ENCODE results near the gene KCNK13. TPM values are rescaled to one million over a fixed set of nuclear protein-coding genes. Genes with fewer than 3 reads are reported as not detected.
"Not testable (repeated sequence)": the region's sequence is repeated elsewhere in the genome, so short reads cannot be mapped to it uniquely, and the experiment has no call there.

KCNK13 gene
- total RNA-seq, 1 donor from 2014 or later = not detected

- intact Hi-C loops (cut with micrococcal nuclease) = loop anchor here (1.0 to 5.0 kb wide), 4 partner anchors 33 to 122 kb away; partner anchors contain the start of gene TDP1
These were observed 669 bp upstream of the KCNK13 start for GRCh38 chr14:90060965-90061684.

GRCh38 chr14:90062127-90062794 is 467 bp downstream of the KCNK13 start:
- intact Hi-C loops (cut with micrococcal nuclease) = loop anchor here (1.0 to 5.0 kb wide), 2 partner anchors 105 to 173 kb away; partner anchors contain the start of gene TDP1

GRCh38 chr14:90062822-90063539 is 1.2 kb downstream of the KCNK13 start:
- intact Hi-C loops (cut with micrococcal nuclease) = loop anchor here (1.0 to 5.0 kb wide), 2 partner anchors 106 to 172 kb away; partner anchors contain the start of gene TDP1

- intact Hi-C loops (cut with micrococcal nuclease) = no loop called here
These were observed 10.6 kb downstream of the KCNK13 start for GRCh38 chr14:90072350-90072749.

- intact Hi-C loops (cut with micrococcal nuclease) = no loop called here
These were observed 17.8 kb downstream of the KCNK13 start for GRCh38 chr14:90079576-90079975.

GRCh38 chr14:90087433-90087832 is 25.6 kb downstream of the KCNK13 start:
- intact Hi-C loops (cut with micrococcal nuclease) = no loop called here

GRCh38 chr14:90088176-90088575 is 26.4 kb downstream of the KCNK13 start:
- intact Hi-C loops (cut with micrococcal nuclease) = no loop called here

GRCh38 chr14:90089486-90089885 is 27.7 kb downstream of the KCNK13 start:
- intact Hi-C loops (cut with micrococcal nuclease) = not testable (repeated sequence)

GRCh38 chr14:90091393-90091792 is 29.6 kb downstream of the KCNK13 start:
- intact Hi-C loops (cut with micrococcal nuclease) = no loop called here

GRCh38 chr14:90093942-90094595 is 32.3 kb downstream of the KCNK13 start:
- intact Hi-C loops (cut with micrococcal nuclease) = loop anchor here (1.0 kb wide), 1 partner anchor 34 kb away; no protein-coding TSS in a partner anchor

- intact Hi-C loops (cut with micrococcal nuclease) = no loop called here
These were observed 33.3 kb downstream of the KCNK13 start for GRCh38 chr14:90095096-90095495.

GRCh38 chr14:90096566-90096965 is 34.8 kb downstream of the KCNK13 start:
- intact Hi-C loops (cut with micrococcal nuclease) = no loop called here

- intact Hi-C loops (cut with micrococcal nuclease) = no loop called here
These were observed 42.0 kb downstream of the KCNK13 start for GRCh38 chr14:90103808-90104207.

GRCh38 chr14:90105756-90106155 is 44.0 kb downstream of the KCNK13 start:
- intact Hi-C loops (cut with micrococcal nuclease) = no loop called here

- intact Hi-C loops (cut with micrococcal nuclease) = no loop called here
These were observed 46.0 kb downstream of the KCNK13 start for GRCh38 chr14:90107789-90108188.

- intact Hi-C loops (cut with micrococcal nuclease) = no loop called here
These were observed 48.1 kb downstream of the KCNK13 start for GRCh38 chr14:90109858-90110257.

- intact Hi-C loops (cut with micrococcal nuclease) = no loop called here
These were observed 50.2 kb downstream of the KCNK13 start for GRCh38 chr14:90111895-90112534.

- intact Hi-C loops (cut with micrococcal nuclease) = no loop called here
These were observed 52.8 kb downstream of the KCNK13 start for GRCh38 chr14:90114554-90114953.

GRCh38 chr14:90115780-90116179 is 54.0 kb downstream of the KCNK13 start:
- intact Hi-C loops (cut with micrococcal nuclease) = no loop called here

GRCh38 chr14:90116444-90116843 is 54.6 kb downstream of the KCNK13 start:
- intact Hi-C loops (cut with micrococcal nuclease) = no loop called here

GRCh38 chr14:90118027-90118426 is 56.2 kb downstream of the KCNK13 start:
- intact Hi-C loops (cut with micrococcal nuclease) = no loop called here
